ENCODE measurements around the gene TSHZ1. TPM values are rescaled to one million over a fixed set of nuclear protein-coding genes. Genes with fewer than 3 reads are reported as not detected.

Gene TSHZ1
- total and polyA plus RNA-seq, 2 donors from 2014 or later: 7.0 to 31.3 TPM

- H3K27me3 ChIP-seq (ENCODE audit: control insufficient read depth, insufficient read depth, low read length): no peaks in the 10 kb centered on the region
- no peaks in the 10 kb centered on the region for H3K4me1 ChIP-seq (ENCODE audit: control insufficient read depth in 2 of 3, insufficient read depth in 2 of 3, low read depth in 1 of 3, low read length in 3 of 3)
- H3K9ac ChIP-seq (ENCODE audit: low read length in 3 of 3): no peak overlapping the region
- peaks cover 0 to 8% (median 7%) of the 10 kb centered on the region in 3 donors for H3K36me3 ChIP-seq (ENCODE audit: control insufficient read depth in 2 of 3, insufficient read depth in 3 of 3, low read length in 3 of 3)
- no peaks in the 10 kb centered on the region for H3K9me3 ChIP-seq (ENCODE audit: control insufficient read depth in 2 of 3, insufficient read depth in 1 of 3, low read length in 3 of 3)
- DNase-seq: no peak
- intact Hi-C loops (cut with DNase I): no loop called here
- no peak overlapping the region for H3K27ac ChIP-seq (ENCODE audit: low read depth in 2 of 2, low read length in 2 of 2)
- H3K4me3 ChIP-seq (ENCODE audit: low read length in 3 of 3): no peak overlapping the region
- TF ChIP-seq CTCF (IDR thresholded peaks at IDR 0.05; ENCODE audit: borderline replicate concordance, extremely low read depth, insufficient read depth): no peak
- no peak for FAIRE-seq
These were observed 72.1 kb downstream of the TSHZ1 start for GRCh38 chr18:75282746-75283145.

GRCh38 chr18:75283731-75284130 lies 73.1 kb downstream of the TSHZ1 start:
- Histone ChIP-seq H3K27me3 (ENCODE audit: control insufficient read depth, insufficient read depth, low read length) (no peaks in the 10 kb centered on the region), H3K27ac (ENCODE audit: low read depth in 2 of 2, low read length in 2 of 2) (no peak overlapping the region), H3K9me3 (ENCODE audit: control insufficient read depth in 2 of 3, insufficient read depth in 1 of 3, low read length in 3 of 3) (no peaks in the 10 kb centered on the region), H3K4me1 (ENCODE audit: control insufficient read depth in 2 of 3, insufficient read depth in 2 of 3, low read depth in 1 of 3, low read length in 3 of 3) (no peaks in the 10 kb centered on the region), H3K9ac (ENCODE audit: low read length in 3 of 3) (no peak overlapping the region), H3K36me3 (ENCODE audit: control insufficient read depth in 2 of 3, insufficient read depth in 3 of 3, low read length in 3 of 3) (peaks cover 0 to 14% (median 12%) of the 10 kb centered on the region in 3 donors), H3K4me3 (ENCODE audit: low read length in 3 of 3) (no peak overlapping the region)
- no peak for FAIRE-seq
- intact Hi-C loops (cut with DNase I): no loop called here
- no peak for DNase-seq
- TF ChIP-seq CTCF (IDR thresholded peaks at IDR 0.05; ENCODE audit: borderline replicate concordance, extremely low read depth, insufficient read depth): no peak

- peaks cover 0 to 14% (median 12%) of the 10 kb centered on the region in 3 donors for H3K36me3 ChIP-seq (ENCODE audit: control insufficient read depth in 2 of 3, insufficient read depth in 3 of 3, low read length in 3 of 3)
- no peak overlapping the region for H3K27ac ChIP-seq (ENCODE audit: low read depth in 2 of 2, low read length in 2 of 2)
- TF ChIP-seq CTCF (IDR thresholded peaks at IDR 0.05; ENCODE audit: borderline replicate concordance, extremely low read depth, insufficient read depth): no peak
- FAIRE-seq (no peak), DNase-seq (no peak)
- no peak overlapping the region for H3K9ac ChIP-seq (ENCODE audit: low read length in 3 of 3)
- no peak overlapping the region for H3K4me3 ChIP-seq (ENCODE audit: low read length in 3 of 3)
- no peaks in the 10 kb centered on the region for H3K9me3 ChIP-seq (ENCODE audit: control insufficient read depth in 2 of 3, insufficient read depth in 1 of 3, low read length in 3 of 3)
- intact Hi-C loops (cut with DNase I): no loop called here
- no peaks in the 10 kb centered on the region for H3K27me3 ChIP-seq (ENCODE audit: control insufficient read depth, insufficient read depth, low read length)
- H3K4me1 ChIP-seq (ENCODE audit: control insufficient read depth in 2 of 3, insufficient read depth in 2 of 3, low read depth in 1 of 3, low read length in 3 of 3): no peaks in the 10 kb centered on the region
These were observed 74.0 kb downstream of the TSHZ1 start for GRCh38 chr18:75284566-75284965.

GRCh38 chr18:75285876-75286275 lies 75.3 kb downstream of the TSHZ1 start:
- peaks cover 0 to 14% (median 12%) of the 10 kb centered on the region in 3 donors for H3K36me3 ChIP-seq (ENCODE audit: control insufficient read depth in 2 of 3, insufficient read depth in 3 of 3, low read length in 3 of 3)
- H3K9me3 ChIP-seq (ENCODE audit: control insufficient read depth in 2 of 3, insufficient read depth in 1 of 3, low read length in 3 of 3): no peaks in the 10 kb centered on the region
- no peak overlapping the region for H3K27ac ChIP-seq (ENCODE audit: low read depth in 2 of 2, low read length in 2 of 2)
- intact Hi-C loops (cut with DNase I): no loop called here
- no peak for DNase-seq
- H3K9ac ChIP-seq (ENCODE audit: low read length in 3 of 3): no peak overlapping the region
- TF ChIP-seq CTCF (IDR thresholded peaks at IDR 0.05; ENCODE audit: borderline replicate concordance, extremely low read depth, insufficient read depth): no peak
- no peak for FAIRE-seq
- H3K27me3 ChIP-seq (ENCODE audit: control insufficient read depth, insufficient read depth, low read length): no peaks in the 10 kb centered on the region
- no peaks in the 10 kb centered on the region for H3K4me1 ChIP-seq (ENCODE audit: control insufficient read depth in 2 of 3, insufficient read depth in 2 of 3, low read depth in 1 of 3, low read length in 3 of 3)
- H3K4me3 ChIP-seq (ENCODE audit: low read length in 3 of 3): no peak overlapping the region
